ENCODE results near the gene ZNF43.

DNA sequence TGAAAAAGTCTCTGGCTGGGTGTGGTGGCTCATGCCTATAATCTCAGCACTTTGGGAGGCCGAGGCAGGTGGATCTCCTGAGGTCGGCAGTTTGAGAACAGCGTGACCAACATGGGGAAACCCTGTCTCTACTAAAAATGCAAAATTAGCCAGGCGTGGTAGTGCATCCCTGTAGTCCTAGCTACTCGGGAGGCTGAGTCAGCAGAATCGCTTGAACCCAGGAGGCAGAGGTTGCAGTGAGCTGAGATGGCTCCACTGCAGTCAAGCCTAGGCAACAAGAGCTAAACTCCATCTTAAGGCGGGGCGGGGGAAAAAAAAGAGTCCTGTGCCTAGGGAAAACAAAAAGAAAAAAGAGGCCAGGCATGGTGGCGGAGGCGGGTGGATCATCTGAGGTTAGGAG lies 2.2 kb downstream of the ZNF43 start:
- TF ChIP-seq CTCF (IDR thresholded peaks at IDR 0.05; ENCODE audit: low read depth, low read length) (no peak), EZH2phosphoT487 (IDR thresholded peaks at IDR 0.05; ENCODE audit: low read depth) (no peak)

Data from OCI-LY3 (cell line).